Parathyroid adenoma (tissue), 2 donors: Measurements from ENCODE around the gene C19orf12.

ENCODE experiments used
- H2AFZ ChIP-seq: fragments of 300-600 bp; sonication (generic); one replicate; pipeline ENCODE4 v1.7.0; 2017; ENCODE audit warnings: antibody characterized with exemption, mild to moderate bottlenecking
- H3K27ac ChIP-seq: fragments of 300-600 bp; sonication (generic); one replicate; pipeline ENCODE4 v1.7.0; 2017
- H3K27me3 ChIP-seq: fragments of 300-600 bp; sonication (generic); one replicate; pipeline ENCODE4 v1.7.0; 2017; ENCODE audit warnings: low read length; ENCODE audit not compliant: control insufficient read depth, insufficient read depth
- H3K36me3 ChIP-seq: fragments of 300-600 bp; sonication (generic); one replicate; pipeline ENCODE4 v1.7.0; 2017; ENCODE audit warnings: low read length; ENCODE audit not compliant: control insufficient read depth, insufficient read depth
- H3K4me1 ChIP-seq: fragments of 300-600 bp; sonication (generic); one replicate; pipeline ENCODE4 v1.7.0; 2017; ENCODE audit warnings: control low read depth
- H3K4me2 ChIP-seq: fragments of 300-600 bp; sonication (generic); one replicate; pipeline ENCODE4 v1.7.0; 2017; ENCODE audit warnings: low read length
- H3K4me3 ChIP-seq: fragments of 300-600 bp; sonication (generic); one replicate; pipeline ENCODE4 v1.7.0; 2017; ENCODE audit warnings: low read depth, low read length
- H3K79me2 ChIP-seq: fragments of 300-600 bp; sonication (generic); one replicate; pipeline ENCODE4 v1.7.0; 2017; ENCODE audit warnings: control low read depth
- H3K9ac ChIP-seq: fragments of 300-600 bp; sonication (generic); one replicate; pipeline ENCODE4 v1.7.0; 2017; ENCODE audit warnings: mild to moderate bottlenecking
- H3K9me3 ChIP-seq: fragments of 300-600 bp; sonication (generic); one replicate; pipeline ENCODE4 v1.7.0; 2017; ENCODE audit warnings: low read length; ENCODE audit not compliant: control insufficient read depth
- CTCF ChIP-seq: fragments of 300-600 bp; sonication (generic); IDR thresholded peaks from one replicate; pipeline ENCODE4 v1.7.0; 2017; ENCODE audit warnings: antibody characterized with exemption, mild to moderate bottlenecking
- donor health status: primary hyperparathyroidism.

Gene C19orf12

DNA sequence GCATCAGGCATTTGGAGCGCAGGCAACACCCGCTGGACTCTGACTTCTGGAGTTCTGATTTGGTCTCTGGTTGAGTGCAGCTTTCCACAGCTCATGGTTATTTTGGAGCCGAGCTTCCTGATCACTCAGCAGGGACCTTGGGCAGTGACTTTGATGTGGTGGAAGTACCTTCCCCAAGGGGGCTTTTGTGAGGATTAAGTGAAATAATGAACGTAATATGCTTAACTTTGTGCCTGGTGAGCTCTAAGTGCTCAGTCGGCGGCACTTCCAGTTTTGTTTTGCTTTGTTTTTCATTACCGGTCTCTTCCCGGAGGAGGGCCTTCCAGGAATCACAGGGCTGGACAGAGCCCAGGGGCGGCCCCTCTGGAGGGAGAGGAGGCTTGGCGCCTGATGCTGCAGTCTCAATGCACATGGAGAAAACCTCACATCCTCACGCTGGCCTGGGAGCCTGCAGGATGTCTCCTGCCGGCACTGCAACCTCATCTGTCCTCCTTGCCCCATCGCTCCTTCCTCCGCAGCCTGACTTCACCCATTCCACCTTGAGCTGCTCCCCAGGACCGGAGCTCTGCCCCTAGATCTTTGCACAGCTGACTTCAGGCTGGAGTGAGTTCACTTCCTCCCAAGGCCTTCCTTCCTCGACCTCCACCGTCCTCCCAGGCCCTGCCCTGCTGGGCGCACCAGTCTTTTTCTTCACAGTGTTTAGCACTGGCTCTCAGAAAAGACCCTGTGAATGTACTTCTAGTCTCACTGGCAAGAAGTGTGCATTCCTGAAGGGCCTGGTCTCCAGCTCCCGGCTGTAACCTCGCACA is 48.3 kb downstream of the C19orf12 start:
- Histone ChIP-seq H3K4me2 (peak overlapping the region; percentile 89), H3K9ac (no peak overlapping the region), H3K4me1 (peaks cover 32% of the 10 kb centered on the region), H3K9me3 (no peaks in the 10 kb centered on the region), H3K79me2 (peaks cover 19% of the 10 kb centered on the region), H3K27ac (peak overlapping the region; percentile 83), H3K4me3 (peak overlapping the region; percentile 36), H3K27me3 (no peaks in the 10 kb centered on the region), H2AFZ (peak overlapping the region; percentile 87), H3K36me3 (no peaks in the 10 kb centered on the region)
- TF ChIP-seq CTCF: no peak

GRCh38 chr19:29665826-29666577 is 49.1 kb downstream of the C19orf12 start:
- H3K36me3 ChIP-seq: no peaks in the 10 kb centered on the region
- peak overlapping the region; percentile 73 for H3K9ac ChIP-seq
- peak overlapping the region; percentile 83 for H3K27ac ChIP-seq
- peak overlapping the region; percentile 87 for H2AFZ ChIP-seq
- no peaks in the 10 kb centered on the region for H3K27me3 ChIP-seq
- no peak for TF ChIP-seq CTCF
- H3K4me2 ChIP-seq: peak overlapping the region; percentile 89
- peak overlapping the region; percentile 78 for H3K4me3 ChIP-seq
- peaks cover 17% of the 10 kb centered on the region for H3K79me2 ChIP-seq
- peaks cover 24% of the 10 kb centered on the region for H3K4me1 ChIP-seq
- H3K9me3 ChIP-seq: no peaks in the 10 kb centered on the region

- Histone ChIP-seq H3K9ac (peak within 1 kb of the TSS; percentile 73), H2AFZ (peak within 1 kb of the TSS; percentile 87), H3K36me3 (no peaks in the 10 kb centered on the region), H3K9me3 (no peaks in the 10 kb centered on the region), H3K4me2 (peak within 1 kb of the TSS; percentile 89), H3K27ac (peak within 1 kb of the TSS; percentile 83), H3K27me3 (no peaks in the 10 kb centered on the region), H3K4me3 (peak within 1 kb of the TSS; percentile 78), H3K4me1 (peaks cover 18% of the 10 kb centered on the region), H3K79me2 (peaks cover 15% of the 10 kb centered on the region)
- TF ChIP-seq CTCF: no peak
Measured at GRCh38 chr19:29665215-29665825, 49.7 kb downstream of the C19orf12 start, which contains the start of gene PLEKHF1. Gene PLEKHF1 (plus strand): TSS chr19:29665461. CDS start chr19:29673840, 8,379 bp downstream.

DNA sequence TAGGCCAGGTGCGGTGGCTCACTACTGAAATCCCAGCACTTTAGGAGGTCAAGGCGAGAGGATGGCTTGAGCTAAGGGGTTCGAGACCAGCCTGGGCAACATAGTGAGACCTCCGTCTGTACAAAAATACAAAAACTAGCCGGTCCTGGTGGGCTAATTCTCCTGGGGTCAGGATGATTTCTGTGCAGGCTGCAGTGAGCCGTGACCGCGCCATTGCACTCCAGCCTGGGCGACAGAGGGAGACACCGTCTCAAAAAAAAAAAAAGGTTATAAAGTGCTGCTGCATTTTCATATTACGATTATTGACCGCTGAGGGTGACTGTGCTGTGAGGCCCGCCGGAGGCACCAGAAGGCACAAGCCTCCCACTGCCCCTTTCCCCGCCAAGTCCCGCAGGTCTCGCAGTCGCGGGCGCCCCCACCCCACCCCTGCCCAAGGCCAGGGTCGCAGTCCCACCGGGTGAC is 50.3 kb downstream of the C19orf12 start:
- Histone ChIP-seq H2AFZ (peak overlapping the region; percentile 87), H3K9ac (no peak overlapping the region), H3K27ac (no peak overlapping the region), H3K79me2 (peaks cover 10% of the 10 kb centered on the region), H3K36me3 (no peaks in the 10 kb centered on the region), H3K9me3 (no peaks in the 10 kb centered on the region), H3K4me3 (peak overlapping the region; percentile 78), H3K4me1 (peaks cover 18% of the 10 kb centered on the region), H3K4me2 (peak overlapping the region; percentile 89), H3K27me3 (no peaks in the 10 kb centered on the region)
- TF ChIP-seq CTCF: peak; percentile 13
